GM21390 (cell line): ENCODE results near the gene RCL1.

ENCODE experiments used
- ATAC-seq: cut with Tn5 transposase; IDR thresholded peaks from one replicate; pipeline ENCODE4 v1.9.1; 2021; ENCODE audit not compliant: unreplicated experiment

The RCL1 gene

DNA sequence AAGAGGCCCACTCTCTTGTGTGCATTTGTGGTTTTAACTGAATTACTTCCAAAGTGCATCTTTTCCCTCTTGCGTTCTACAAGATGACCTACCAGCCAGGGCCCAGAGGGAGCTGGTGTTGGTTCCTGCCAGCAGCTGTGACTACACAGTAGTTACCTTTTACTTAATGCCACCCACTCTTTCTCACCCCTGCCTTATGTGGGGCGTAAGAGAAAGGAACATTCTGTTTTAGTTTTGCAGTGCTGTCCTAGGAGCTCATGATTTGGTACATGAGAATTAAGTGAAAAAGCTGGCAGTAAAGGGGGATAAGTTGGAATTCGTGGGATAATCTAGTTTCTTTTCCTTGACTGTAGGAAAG, 45.4 kb downstream of the RCL1 start:
- no peak for ATAC-seq

- ATAC-seq: no peak
Observed at GRCh38 chr9:4839470-4839912, 46.7 kb downstream of the RCL1 start.

DNA sequence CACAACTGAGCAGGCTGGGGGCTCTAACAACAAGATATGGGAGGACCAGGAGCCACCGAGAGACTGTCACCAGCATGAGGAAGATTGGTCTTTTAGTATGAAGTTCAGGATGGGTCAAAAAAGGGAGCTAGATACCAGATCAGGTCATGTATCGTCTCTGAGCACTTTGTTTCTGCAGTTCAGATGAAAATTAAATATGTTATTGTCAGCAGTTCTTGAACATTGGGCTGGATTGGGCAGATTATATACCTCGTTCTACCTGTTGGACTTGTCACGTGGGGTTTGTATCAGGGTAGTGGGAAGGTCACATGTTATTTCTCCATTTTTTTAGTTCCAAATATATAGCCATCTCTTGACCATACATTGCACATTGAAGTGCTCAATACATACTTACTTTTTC, 47.3 kb downstream of the RCL1 start:
- no peak for ATAC-seq

GRCh38 chr9:4842213-4842612, 49.5 kb downstream of the RCL1 start:
- no peak for ATAC-seq

DNA sequence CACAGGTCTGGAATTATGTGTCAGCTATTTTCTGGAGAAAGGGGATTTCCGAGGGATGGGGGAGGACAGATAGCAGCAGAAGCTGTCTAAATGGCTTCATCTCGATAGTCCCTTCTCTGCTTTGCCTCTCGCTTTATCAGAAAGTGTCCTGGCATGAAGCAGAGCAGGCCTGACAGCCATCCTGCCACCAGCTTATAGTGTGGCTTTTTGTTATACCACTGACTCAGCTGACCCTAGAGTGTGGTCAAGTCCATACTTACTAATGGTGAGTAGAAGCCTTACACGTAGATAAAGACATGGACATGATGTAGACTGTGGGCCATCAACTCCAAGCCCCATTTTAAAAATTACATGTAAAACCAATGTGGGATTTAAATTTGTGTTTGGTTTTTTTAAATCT, 50.0 kb downstream of the RCL1 start:
- ATAC-seq: no peak

GRCh38 chr9:4844056-4844838, 51.5 kb downstream of the RCL1 start:
- ATAC-seq: no peak

DNA sequence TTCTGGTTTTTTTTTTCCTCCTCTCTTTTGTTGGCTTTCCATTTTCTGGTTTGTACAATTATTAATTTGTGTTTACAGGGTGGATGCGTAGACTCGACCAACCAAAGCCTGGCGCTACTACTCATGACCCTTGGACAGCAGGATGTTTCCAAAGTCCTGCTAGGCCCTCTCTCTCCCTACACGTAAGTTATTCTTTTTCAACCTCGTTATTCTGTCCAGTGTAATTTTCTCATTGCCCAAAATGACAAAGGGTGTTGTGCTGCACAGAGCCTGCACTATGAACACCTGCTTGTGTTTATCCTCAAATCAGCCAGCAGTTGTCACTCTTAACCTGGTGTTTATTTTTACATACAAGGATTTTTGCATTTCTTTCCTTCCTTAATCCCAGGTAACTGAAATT, 56.6 kb downstream of the RCL1 start:
- no peak for ATAC-seq

GRCh38 chr9:4850603-4851310, 58.0 kb downstream of the RCL1 start:
- no peak for ATAC-seq

DNA sequence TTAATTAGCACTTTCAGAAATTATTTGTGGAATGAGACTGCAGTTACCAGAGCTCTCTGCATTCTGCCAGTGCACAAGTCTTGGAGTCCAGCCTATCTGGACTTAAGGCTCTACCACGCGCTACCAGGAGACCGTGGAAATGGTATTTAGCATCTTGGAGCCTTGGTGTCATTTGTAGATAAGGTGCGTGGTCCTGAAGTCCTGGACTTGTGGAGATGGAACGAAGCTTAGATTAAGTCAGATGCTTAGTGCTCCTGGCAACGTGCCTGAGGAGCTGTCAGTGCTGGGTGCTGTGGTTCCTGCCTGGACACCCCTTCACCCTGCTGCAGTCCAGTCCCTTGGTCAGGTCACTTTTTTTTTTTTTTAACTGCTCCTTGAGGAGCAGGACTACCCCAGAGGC, 59.7 kb downstream of the RCL1 start:
- no peak for ATAC-seq

GRCh38 chr9:4854265-4854590, 61.5 kb downstream of the RCL1 start:
- ATAC-seq: no peak

DNA sequence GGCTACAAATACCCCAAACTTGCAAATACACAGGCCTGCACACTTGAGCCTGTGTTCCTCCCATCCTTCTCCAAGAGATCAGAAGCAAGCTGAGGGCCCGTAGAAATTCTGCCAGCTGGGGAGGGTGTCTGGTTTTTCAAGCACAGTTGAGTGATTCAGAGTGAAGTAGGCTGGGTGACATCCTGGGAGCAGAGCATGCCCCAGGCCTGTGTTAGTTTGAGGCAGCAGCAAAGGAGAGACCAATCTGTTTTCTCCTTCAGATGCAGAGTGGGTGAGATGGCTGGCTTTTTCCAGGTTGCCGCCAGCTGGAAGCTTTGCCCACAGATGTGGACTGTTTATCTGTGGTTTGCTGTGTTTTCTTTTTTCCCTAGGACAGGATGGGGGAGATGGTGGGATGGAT, 63.1 kb downstream of the RCL1 start:
- no peak for ATAC-seq

GRCh38 chr9:4857163-4857810, 64.5 kb downstream of the RCL1 start:
- ATAC-seq: no peak

DNA sequence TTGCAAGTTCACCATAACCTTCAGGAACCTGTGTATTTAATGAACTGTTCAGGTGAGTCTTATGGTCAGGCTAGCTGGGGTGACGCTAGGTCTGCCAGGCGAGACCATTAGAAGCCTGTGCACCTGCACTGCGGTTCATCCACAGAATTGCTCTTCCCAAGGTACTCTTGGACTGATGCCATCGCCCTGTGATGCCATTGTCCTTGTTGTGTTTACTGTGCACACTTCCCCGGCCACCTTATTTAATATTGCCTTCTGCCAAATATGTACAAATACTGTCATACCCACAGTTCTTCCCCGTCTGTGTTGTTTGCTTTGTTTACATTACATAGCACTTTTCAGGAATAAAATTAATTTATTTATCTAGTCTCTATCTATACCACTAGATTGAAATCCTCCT, 66.3 kb downstream of the RCL1 start:
- ATAC-seq: no peak

- no peak for ATAC-seq
Observed at GRCh38 chr9:4860383-4860782, 67.6 kb downstream of the RCL1 start.

- no peak for ATAC-seq
Observed at GRCh38 chr9:4861145-4861544, 68.4 kb downstream of the RCL1 start.

GRCh38 chr9:4861736-4862451, 69.2 kb downstream of the RCL1 start:
- ATAC-seq: no peak

DNA sequence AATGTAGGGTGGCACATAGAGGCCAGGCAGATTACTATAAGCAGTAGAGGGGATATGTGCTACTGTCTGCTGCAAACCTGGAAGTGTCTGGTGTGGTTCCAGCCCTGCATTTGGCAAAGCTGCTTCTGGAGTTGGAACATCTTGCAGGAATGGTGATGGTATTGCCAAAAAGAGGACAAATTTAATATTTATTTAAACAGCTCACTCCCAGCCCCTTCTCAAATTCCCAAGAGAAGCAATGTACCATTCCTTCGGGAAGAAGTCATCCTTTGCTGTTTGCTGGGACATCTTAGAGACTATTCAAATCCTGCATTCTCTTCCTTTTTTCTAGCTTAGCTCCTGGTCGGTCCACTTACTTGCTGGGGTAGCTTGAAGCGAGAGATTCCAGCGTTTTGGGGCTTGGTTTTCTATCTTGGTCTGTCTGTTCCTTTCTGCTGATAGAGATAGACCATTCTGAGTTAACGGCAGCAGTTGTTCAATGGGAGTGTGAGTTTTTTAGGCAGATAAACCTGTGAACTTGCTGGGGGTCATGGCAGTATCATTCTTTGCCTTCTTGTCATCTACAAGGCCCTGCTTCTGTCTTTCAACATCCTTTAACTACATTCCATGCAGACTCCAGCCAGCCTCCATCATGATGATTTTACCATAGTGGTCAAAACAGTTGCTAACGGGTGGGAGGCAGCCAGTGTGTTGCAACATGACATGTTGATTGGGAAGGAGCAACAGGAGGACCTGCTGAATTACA, 69.9 kb downstream of the RCL1 start:
- no peak for ATAC-seq

DNA sequence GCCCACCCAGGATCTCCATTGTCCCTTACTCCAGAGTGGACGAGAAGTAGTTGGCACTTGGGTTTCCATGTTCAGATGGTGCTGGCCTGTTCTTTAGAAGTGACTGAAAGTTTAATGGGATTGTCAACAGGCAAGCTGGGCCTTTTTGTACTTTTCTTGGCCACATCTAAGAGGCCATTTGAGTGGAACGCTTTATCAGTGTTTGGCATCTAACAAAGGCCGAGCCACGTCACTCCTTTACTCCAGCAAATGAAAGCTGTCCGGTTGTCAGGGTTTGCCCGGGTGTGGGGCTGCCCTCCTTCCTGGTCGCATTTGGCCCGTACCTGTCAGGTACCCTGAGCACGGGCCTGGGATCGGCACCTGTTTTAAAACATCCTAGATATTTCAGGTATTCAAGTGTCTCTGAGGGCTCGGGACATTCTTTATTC, 71.5 kb downstream of the RCL1 start:
- no peak for ATAC-seq

- ATAC-seq: no peak
Observed at GRCh38 chr9:4864698-4865097, 72.0 kb downstream of the RCL1 start.

GRCh38 chr9:4865681-4866080, 72.9 kb downstream of the RCL1 start:
- ATAC-seq: no peak
